ENCODE measurements around the gene WSB2.

Gene WSB2

DNA sequence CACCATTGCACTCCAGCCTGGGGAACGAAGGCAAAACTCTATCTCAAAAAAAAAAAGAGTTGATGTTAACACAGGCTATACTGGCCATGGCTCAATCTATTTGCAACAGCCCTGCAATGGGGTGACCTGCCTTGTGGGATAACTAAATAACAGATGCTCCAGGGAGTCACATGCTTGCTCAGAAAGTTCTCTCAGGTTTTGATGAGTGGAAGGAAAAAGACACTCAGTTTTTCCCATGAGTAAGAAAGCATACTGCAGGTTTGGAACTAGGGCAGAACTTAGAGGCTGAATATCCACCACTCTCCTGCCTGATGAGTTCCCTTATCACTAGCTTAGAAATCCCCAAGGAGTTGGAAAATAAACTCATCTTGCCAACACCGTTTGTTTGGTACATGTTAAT is 16.9 kb downstream of the WSB2 start:
- in situ Hi-C loops (cut with HindIII; ENCODE audit: low pct_unique_long_range_greater_than_20kb, low sequenced_read_pairs), result no loop called here
- no peak for DNase-seq (ENCODE audit: low read depth in 1 of 2, low spot score in 1 of 2)
- TF ChIP-seq JUND (IDR thresholded peaks at IDR 0.05; ENCODE audit: low read depth), result no peak

GRCh38 chr12:118042091-118042490 is 18.9 kb downstream of the WSB2 start:
- no peak for TF ChIP-seq JUND (IDR thresholded peaks at IDR 0.05; ENCODE audit: low read depth)
- in situ Hi-C loops (cut with HindIII; ENCODE audit: low pct_unique_long_range_greater_than_20kb, low sequenced_read_pairs), result no loop called here
- DNase-seq (ENCODE audit: low read depth in 1 of 2, low spot score in 1 of 2), result no peak

- in situ Hi-C loops (cut with HindIII; ENCODE audit: low pct_unique_long_range_greater_than_20kb, low sequenced_read_pairs), result no loop called here
Measured at GRCh38 chr12:118038137-118038536, 22.8 kb downstream of the WSB2 start.

GRCh38 chr12:118036672-118037411 is 24.1 kb downstream of the WSB2 start:
- in situ Hi-C loops (cut with HindIII; ENCODE audit: low pct_unique_long_range_greater_than_20kb, low sequenced_read_pairs), result no loop called here
- no peak for DNase-seq (ENCODE audit: low read depth in 1 of 2, low spot score in 1 of 2)
- no peak for TF ChIP-seq JUND (IDR thresholded peaks at IDR 0.05; ENCODE audit: low read depth)

More at GRCh38 chr12:118038137-118038536, 22.8 kb downstream of the WSB2 start:
- no peak for TF ChIP-seq JUND (IDR thresholded peaks at IDR 0.05; ENCODE audit: low read depth)
- no peak for DNase-seq (ENCODE audit: low read depth in 1 of 2, low spot score in 1 of 2)

GRCh38 chr12:118035190-118036041 is 25.6 kb downstream of the WSB2 start:
- in situ Hi-C loops (cut with HindIII; ENCODE audit: low pct_unique_long_range_greater_than_20kb, low sequenced_read_pairs), result no loop called here
- TF ChIP-seq JUND (IDR thresholded peaks at IDR 0.05; ENCODE audit: low read depth), result no peak
- DNase-seq (ENCODE audit: low read depth in 1 of 2, low spot score in 1 of 2), result peak in 1 of 2 experiments; percentile 55

GRCh38 chr12:118034429-118035189 is 26.4 kb downstream of the WSB2 start:
- no peak for TF ChIP-seq JUND (IDR thresholded peaks at IDR 0.05; ENCODE audit: low read depth)
- peak; percentile 33 to 87 for DNase-seq (ENCODE audit: low read depth in 1 of 2, low spot score in 1 of 2)
- in situ Hi-C loops (cut with HindIII; ENCODE audit: low pct_unique_long_range_greater_than_20kb, low sequenced_read_pairs), result no loop called here

- no peak for DNase-seq (ENCODE audit: low read depth in 1 of 2, low spot score in 1 of 2)
- no peak for TF ChIP-seq JUND (IDR thresholded peaks at IDR 0.05; ENCODE audit: low read depth)
- in situ Hi-C loops (cut with HindIII; ENCODE audit: low pct_unique_long_range_greater_than_20kb, low sequenced_read_pairs), result no loop called here
Measured at GRCh38 chr12:118033902-118034301, 27.1 kb downstream of the WSB2 start.

DNA sequence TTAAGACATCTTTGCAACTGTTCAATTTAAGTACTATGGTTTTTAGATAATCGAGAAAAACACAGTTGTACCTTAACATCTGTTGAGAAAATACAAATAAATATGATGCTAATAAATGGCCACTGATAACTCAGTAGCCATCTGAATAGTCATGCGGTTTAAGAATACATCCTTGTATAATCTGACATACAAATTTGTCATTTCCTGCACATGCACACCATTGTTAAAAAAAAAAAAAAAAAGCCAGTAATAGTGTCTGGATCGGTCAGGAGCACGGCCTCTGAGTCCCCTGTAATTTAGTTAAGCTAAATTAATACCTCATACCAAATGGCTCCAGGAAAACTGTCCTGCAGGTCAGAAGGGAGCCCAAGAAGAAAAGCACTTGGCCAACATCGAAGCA is 27.7 kb downstream of the WSB2 start:
- TF ChIP-seq JUND (IDR thresholded peaks at IDR 0.05; ENCODE audit: low read depth), result no peak
- DNase-seq (ENCODE audit: low read depth in 1 of 2, low spot score in 1 of 2), result no peak
- in situ Hi-C loops (cut with HindIII; ENCODE audit: low pct_unique_long_range_greater_than_20kb, low sequenced_read_pairs), result no loop called here

DNA sequence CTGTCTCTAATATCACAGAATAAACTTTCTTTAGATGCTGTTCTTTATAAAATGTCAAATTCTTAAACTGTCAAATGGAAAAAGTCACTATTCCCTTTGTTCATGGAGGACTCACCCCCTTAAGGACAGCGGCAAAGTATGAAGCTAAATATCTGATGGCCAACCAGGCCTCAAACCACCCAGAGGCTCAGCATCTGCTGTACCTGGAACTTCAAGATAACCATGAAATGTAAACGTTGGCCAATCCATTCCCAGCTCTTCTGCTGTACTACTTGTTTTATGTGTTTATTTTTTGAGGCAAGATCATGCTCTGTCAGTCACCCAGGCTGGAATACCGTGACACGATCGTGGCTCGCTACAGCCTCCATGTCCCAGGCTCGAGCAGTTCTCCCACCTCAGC is 28.8 kb downstream of the WSB2 start:
- in situ Hi-C loops (cut with HindIII; ENCODE audit: low pct_unique_long_range_greater_than_20kb, low sequenced_read_pairs), result no loop called here
- TF ChIP-seq JUND (IDR thresholded peaks at IDR 0.05; ENCODE audit: low read depth), result no peak
- no peak for DNase-seq (ENCODE audit: low read depth in 1 of 2, low spot score in 1 of 2)

GRCh38 chr12:118029166-118029565 is 31.8 kb downstream of the WSB2 start:
- in situ Hi-C loops (cut with HindIII; ENCODE audit: low pct_unique_long_range_greater_than_20kb, low sequenced_read_pairs), result no loop called here
- no peak for TF ChIP-seq JUND (IDR thresholded peaks at IDR 0.05; ENCODE audit: low read depth)
- DNase-seq (ENCODE audit: low read depth in 1 of 2, low spot score in 1 of 2), result no peak

DNA sequence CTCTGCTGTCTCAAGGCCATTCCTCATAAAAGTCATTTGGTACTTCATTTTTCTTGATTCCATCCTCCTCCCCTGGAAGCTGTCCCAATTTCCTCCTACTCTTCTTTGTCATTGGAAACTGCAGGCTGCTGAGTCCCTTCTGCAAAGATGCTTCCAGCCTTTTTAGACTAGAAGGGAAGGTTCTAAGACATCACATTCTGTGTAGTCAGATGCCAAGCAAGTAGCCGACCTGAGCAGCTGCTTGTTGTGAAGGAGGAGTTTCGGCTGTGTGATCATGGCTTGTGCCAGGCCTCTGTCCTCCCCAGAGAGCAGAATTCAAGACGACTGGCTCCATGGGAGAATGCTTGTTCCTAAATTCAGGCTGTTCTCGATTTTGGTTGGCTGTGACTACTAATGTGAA is 35.8 kb downstream of the WSB2 start:
- in situ Hi-C loops (cut with HindIII; ENCODE audit: low pct_unique_long_range_greater_than_20kb, low sequenced_read_pairs), result no loop called here
- DNase-seq (ENCODE audit: low read depth in 1 of 2, low spot score in 1 of 2), result no peak
- TF ChIP-seq JUND (IDR thresholded peaks at IDR 0.05; ENCODE audit: low read depth), result no peak

GRCh38 chr12:118023301-118023860 is 37.6 kb downstream of the WSB2 start:
- no peak for DNase-seq (ENCODE audit: low read depth in 1 of 2, low spot score in 1 of 2)
- in situ Hi-C loops (cut with HindIII; ENCODE audit: low pct_unique_long_range_greater_than_20kb, low sequenced_read_pairs), result no loop called here
- TF ChIP-seq JUND (IDR thresholded peaks at IDR 0.05; ENCODE audit: low read depth), result no peak

Data from T47D (cell line).